Testis (tissue), 3 donors: ENCODE data around the gene DNAJC4. TPM values are rescaled to one million over a fixed set of nuclear protein-coding genes. Genes with fewer than 3 reads are reported as not detected.

ENCODE experiments used
- DNase-seq: peaks from one replicate; pipeline ENCODE4 v3.0.0-alpha.2; 2019
- H3K27ac ChIP-seq, 2 donors: fragments of 200-600 bp; sonication (generic); one replicate each; pipeline ENCODE4 v1.5.1; 2019
- H3K27me3 ChIP-seq: fragments of 200-600 bp; sonication (generic); one replicate; pipeline ENCODE4 v1.5.1; 2019
- H3K36me3 ChIP-seq: fragments of 200-600 bp; sonication (generic); one replicate; pipeline ENCODE4 v1.5.1; 2017; ENCODE audit warnings: low read depth; ENCODE audit errors: missing control alignments
- H3K4me1 ChIP-seq: fragments of 200-600 bp; sonication (generic); one replicate; pipeline ENCODE4 v1.5.1; 2019
- H3K4me3 ChIP-seq, 2 donors: fragments of 200-600 bp; sonication (generic); one replicate each; pipeline ENCODE4 v1.5.1; 2017 to 2019
- H3K9me3 ChIP-seq: fragments of 200-600 bp; sonication (generic); one replicate; pipeline ENCODE4 v1.5.1; 2017
- POLR2A ChIP-seq: fragments of 450-650 bp; IDR thresholded peaks from one replicate; pipeline ENCODE4 v1.6.1; 2017; ENCODE audit warnings: antibody characterized with exemption, mild to moderate bottlenecking, moderate library complexity
- WGBS, 2 donors: methylation state at CpG; one replicate each; pipeline ENCODE4 v1.1.5; 2018; 5-methylcytosine and 5-hydroxymethylcytosine counted together
- intact Hi-C: fragments of 100-400 bp; cut with DNase I; formaldehyde crosslinking; loops from one replicate; pipeline ENCODE4 v1.15.1; 2023; ENCODE audit warnings: low total_unique reads
- polyA plus RNA-seq: library from polyadenylated mRNA; stranded (reverse); fragments of 350-450 nt; fragmentation: Illumina TruSeq; extraction: RNeasy Lipid Tissue Mini Kit (QIAGEN cat#74804); gene quantifications from one replicate; pipeline ENCODE4 v1.2.3, GENCODE V29; 2014; ENCODE audit warnings: low read depth, low replicate concordance; ENCODE audit not compliant: insufficient read depth
- total RNA-seq, 2 donors: library from RNA; depleted of rRNA; stranded (reverse); fragments of >200 nt; gene quantifications; one replicate each; pipeline ENCODE4 v1.2.3, GENCODE V29; 2016
- TF ChIP-seq, protein P1 (sequence below), 3 experiments: fragments of 450-650 bp in 2 of 3; fragments of 200-600 bp in 1 of 3; sonication (generic) in 1 of 3; IDR thresholded peaks; one replicate each; pipeline ENCODE4 v1.5.1; 2016 to 2019; ENCODE audit warnings: antibody characterized with exemption in 3 of 3, mild to moderate bottlenecking in 2 of 3, moderate library complexity in 1 of 3

DNAJC4 gene
- total and polyA plus RNA-seq, 3 donors from 2014 or later = 105 to 303 (median 254) TPM

DNA sequence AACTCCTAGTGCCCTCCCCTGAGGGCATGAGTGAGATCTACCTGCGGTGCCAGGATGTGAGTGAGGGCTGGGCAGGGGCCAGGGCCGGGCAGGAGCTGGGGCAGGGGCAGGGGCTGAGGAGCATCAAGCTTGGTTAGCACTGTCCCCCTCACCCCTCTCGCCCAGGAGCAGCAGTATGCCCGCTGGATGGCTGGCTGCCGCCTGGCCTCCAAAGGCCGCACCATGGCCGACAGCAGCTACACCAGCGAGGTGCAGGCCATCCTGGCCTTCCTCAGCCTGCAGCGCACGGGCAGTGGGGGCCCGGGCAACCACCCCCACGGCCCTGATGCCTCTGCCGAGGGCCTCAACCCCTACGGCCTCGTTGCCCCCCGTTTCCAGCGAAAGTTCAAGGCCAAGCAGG lies 10.1 kb upstream of the DNAJC4 start:
- H3K36me3 ChIP-seq = no peaks in the 10 kb centered on the region
- no peak overlapping the region for H3K27ac ChIP-seq
- no peak overlapping the region for H3K4me3 ChIP-seq
- no peaks in the 10 kb centered on the region for H3K27me3 ChIP-seq
- 86 to 87% methylated on average over 9 to 17 of the region's 17 CpGs for WGBS, 2 donors
- no peaks in the 10 kb centered on the region for H3K9me3 ChIP-seq
- no peak for DNase-seq
- H3K4me1 ChIP-seq = peaks cover 13% of the 10 kb centered on the region
- intact Hi-C loops = no loop called here
- TF ChIP-seq POLR2A = no peak
- TF ChIP-seq, protein P1, sequence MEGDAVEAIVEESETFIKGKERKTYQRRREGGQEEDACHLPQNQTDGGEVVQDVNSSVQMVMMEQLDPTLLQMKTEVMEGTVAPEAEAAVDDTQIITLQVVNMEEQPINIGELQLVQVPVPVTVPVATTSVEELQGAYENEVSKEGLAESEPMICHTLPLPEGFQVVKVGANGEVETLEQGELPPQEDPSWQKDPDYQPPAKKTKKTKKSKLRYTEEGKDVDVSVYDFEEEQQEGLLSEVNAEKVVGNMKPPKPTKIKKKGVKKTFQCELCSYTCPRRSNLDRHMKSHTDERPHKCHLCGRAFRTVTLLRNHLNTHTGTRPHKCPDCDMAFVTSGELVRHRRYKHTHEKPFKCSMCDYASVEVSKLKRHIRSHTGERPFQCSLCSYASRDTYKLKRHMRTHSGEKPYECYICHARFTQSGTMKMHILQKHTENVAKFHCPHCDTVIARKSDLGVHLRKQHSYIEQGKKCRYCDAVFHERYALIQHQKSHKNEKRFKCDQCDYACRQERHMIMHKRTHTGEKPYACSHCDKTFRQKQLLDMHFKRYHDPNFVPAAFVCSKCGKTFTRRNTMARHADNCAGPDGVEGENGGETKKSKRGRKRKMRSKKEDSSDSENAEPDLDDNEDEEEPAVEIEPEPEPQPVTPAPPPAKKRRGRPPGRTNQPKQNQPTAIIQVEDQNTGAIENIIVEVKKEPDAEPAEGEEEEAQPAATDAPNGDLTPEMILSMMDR (IDR thresholded peaks at IDR 0.05) = no peak

DNA sequence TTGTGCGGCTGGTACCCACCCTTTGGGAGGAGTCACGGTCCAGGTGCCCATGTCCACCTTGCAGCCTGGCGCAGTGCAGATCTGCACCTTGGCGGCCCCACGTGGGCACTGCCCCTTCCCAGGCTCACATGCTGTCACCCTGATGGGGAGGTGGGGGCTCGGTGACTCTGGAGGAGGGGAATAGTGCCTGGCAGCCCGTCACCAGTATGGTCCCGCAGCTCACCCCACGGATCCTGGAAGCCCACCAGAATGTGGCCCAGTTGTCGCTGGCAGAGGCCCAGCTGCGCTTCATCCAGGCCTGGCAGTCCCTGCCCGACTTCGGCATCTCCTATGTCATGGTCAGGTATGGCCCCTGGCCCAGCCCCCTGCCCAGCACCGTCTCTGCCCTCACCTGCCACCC lies 9.6 kb upstream of the DNAJC4 start:
- no peaks in the 10 kb centered on the region for H3K36me3 ChIP-seq
- peaks cover 18% of the 10 kb centered on the region for H3K4me1 ChIP-seq
- no peak overlapping the region for H3K4me3 ChIP-seq
- WGBS, 2 donors = 88 to 94% methylated on average over 6 to 14 of the region's 14 CpGs
- no peaks in the 10 kb centered on the region for H3K27me3 ChIP-seq
- no peaks in the 10 kb centered on the region for H3K9me3 ChIP-seq
- TF ChIP-seq, protein P1 (IDR thresholded peaks at IDR 0.05) = no peak
- TF ChIP-seq POLR2A = no peak
- H3K27ac ChIP-seq = no peak overlapping the region
- intact Hi-C loops = no loop called here
- DNase-seq = no peak

DNA sequence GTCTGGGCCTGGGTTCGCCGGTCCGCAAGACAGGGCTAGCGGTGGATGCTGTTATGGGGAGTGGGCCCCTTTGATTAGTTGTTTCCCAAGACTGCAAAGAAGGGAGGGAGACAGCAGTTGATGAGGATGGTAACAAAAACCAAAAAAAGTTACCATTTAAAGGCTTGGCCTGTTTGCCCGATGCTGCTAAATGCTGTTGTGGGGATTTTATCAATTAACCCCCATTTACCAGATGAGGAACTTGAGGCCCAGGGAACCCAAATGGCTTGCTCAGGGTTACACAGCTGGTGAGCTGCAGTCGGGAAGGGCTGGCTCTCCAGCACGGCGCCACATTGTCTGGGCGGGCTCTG lies 7.7 kb upstream of the DNAJC4 start:
- intact Hi-C loops = no loop called here
- no peak overlapping the region for H3K27ac ChIP-seq
- DNase-seq = no peak
- peaks cover 30% of the 10 kb centered on the region for H3K4me1 ChIP-seq
- WGBS, 2 donors = 61 to 64% methylated on average over 9 of the region's 9 CpGs
- no peaks in the 10 kb centered on the region for H3K36me3 ChIP-seq
- TF ChIP-seq, protein P1 (IDR thresholded peaks at IDR 0.05) = no peak
- TF ChIP-seq POLR2A = no peak
- no peak overlapping the region for H3K4me3 ChIP-seq
- H3K27me3 ChIP-seq = no peaks in the 10 kb centered on the region
- H3K9me3 ChIP-seq = no peaks in the 10 kb centered on the region

DNA sequence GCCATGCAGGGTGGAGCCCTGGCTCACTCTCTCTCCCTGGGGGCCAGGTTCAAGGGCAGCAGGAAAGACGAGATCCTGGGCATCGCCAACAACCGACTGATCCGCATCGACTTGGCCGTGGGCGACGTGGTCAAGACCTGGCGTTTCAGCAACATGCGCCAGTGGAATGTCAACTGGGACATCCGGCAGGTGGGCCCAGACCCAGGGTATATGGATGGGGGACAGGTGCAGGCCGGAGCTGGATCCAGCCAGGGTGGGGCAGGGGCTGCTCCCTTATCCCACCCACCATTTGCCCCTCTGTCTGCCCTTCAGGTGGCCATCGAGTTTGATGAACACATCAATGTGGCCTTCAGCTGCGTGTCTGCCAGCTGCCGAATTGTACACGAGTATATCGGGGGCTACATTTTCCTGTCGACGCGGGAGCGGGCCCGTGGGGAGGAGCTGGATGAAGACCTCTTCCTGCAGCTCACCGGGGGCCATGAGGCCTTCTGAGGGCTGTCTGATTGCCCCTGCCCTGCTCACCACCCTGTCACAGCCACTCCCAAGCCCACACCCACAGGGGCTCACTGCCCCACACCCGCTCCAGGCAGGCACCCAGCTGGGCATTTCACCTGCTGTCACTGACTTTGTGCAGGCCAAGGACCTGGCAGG lies 7.2 kb upstream of the DNAJC4 start:
- DNase-seq = no peak
- Histone ChIP-seq H3K9me3 (no peaks in the 10 kb centered on the region), H3K4me1 (peaks cover 32% of the 10 kb centered on the region), H3K36me3 (no peaks in the 10 kb centered on the region), H3K4me3 (no peak overlapping the region), H3K27me3 (no peaks in the 10 kb centered on the region), H3K27ac (no peak overlapping the region)
- 78 to 80% methylated on average over 13 to 24 of the region's 24 CpGs for WGBS, 2 donors
- TF ChIP-seq, protein P1 (IDR thresholded peaks at IDR 0.05) = no peak
- TF ChIP-seq POLR2A = no peak
- intact Hi-C loops = no loop called here

DNA sequence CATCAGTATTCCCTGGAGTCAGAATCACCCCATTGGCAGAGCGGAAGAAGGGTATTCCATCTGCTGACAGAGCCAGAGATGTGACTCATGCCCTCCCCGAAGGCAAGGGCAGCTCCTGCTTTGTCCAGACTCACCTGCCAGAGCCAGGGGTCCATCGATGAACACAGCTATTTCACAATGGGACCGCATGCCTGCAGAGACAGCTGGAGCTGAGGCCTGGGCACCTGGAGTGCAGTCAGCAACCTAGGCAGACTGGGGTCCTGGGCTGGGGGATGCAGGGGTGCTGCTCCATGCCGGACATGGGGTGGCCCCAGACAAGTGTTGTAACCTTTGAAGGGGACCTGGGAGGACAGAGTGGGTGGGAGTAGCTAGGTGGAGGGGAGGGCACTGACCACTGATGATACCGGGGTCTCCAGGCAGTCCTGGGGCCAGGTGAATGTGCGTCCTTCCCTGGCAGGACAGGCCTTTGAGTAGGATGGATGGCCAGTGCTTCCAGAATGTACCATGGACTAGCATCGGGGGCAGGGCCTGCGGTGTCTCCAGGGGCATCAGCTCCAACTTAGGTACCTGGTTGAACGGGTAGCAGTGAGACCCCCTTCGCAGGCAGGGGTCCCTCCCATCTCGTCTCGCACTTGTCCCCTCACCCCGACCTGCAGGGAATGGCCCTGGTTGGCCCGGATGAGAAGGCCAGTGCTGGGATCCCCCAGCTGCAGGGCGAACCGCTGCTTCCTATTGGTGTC lies 6.0 kb upstream of the DNAJC4 start:
- 80 to 91% methylated on average over 8 to 17 of the region's 17 CpGs for WGBS, 2 donors
- Histone ChIP-seq H3K4me1 (peaks cover 32% of the 10 kb centered on the region), H3K27ac (no peak overlapping the region), H3K27me3 (no peaks in the 10 kb centered on the region), H3K9me3 (no peaks in the 10 kb centered on the region), H3K36me3 (no peaks in the 10 kb centered on the region), H3K4me3 (no peak overlapping the region)
- TF ChIP-seq POLR2A = no peak
- TF ChIP-seq, protein P1 (IDR thresholded peaks at IDR 0.05) = no peak
- intact Hi-C loops = no loop called here
- no peak for DNase-seq
